Mesodermal cell (in vitro differentiated cells): ENCODE data around the gene RAP1A.

ENCODE experiments used
- H3K27ac ChIP-seq: 2 replicates; pipeline ENCODE4 v1.7.0; 2013; ENCODE audit warnings: mild to moderate bottlenecking, low read depth, low read length, moderate library complexity; ENCODE audit not compliant: severe bottlenecking
- H3K36me3 ChIP-seq: 2 replicates; pipeline ENCODE4 v1.7.1; 2013; ENCODE audit warnings: mild to moderate bottlenecking, low read length, moderate library complexity; ENCODE audit not compliant: control insufficient read depth, insufficient read depth
- H3K4me1 ChIP-seq: one replicate; pipeline ENCODE4 v1.7.1; 2013; ENCODE audit warnings: mild to moderate bottlenecking, low read length; ENCODE audit not compliant: insufficient read depth, control insufficient read depth, poor library complexity, severe bottlenecking
- H3K4me3 ChIP-seq: 2 replicates; pipeline ENCODE4 v1.7.0; 2013; ENCODE audit warnings: low read length, control low read depth, mild to moderate bottlenecking; ENCODE audit not compliant: insufficient read depth, poor library complexity, severe bottlenecking; ENCODE audit errors: extremely low read depth
- H3K9me3 ChIP-seq: 2 replicates; pipeline ENCODE4 v1.7.1; 2013; ENCODE audit warnings: mild to moderate bottlenecking, low read length, moderate library complexity; ENCODE audit not compliant: control insufficient read depth
- WGBS, 2 experiments: methylation state at CpG; one replicate each; pipeline ENCODE4 v1.1.5; 2013; ENCODE audit warnings: missing lambda C conversion rate in 2 of 2; ENCODE audit not compliant: insufficient coverage in 2 of 2; 5-methylcytosine and 5-hydroxymethylcytosine counted together

The RAP1A gene

DNA sequence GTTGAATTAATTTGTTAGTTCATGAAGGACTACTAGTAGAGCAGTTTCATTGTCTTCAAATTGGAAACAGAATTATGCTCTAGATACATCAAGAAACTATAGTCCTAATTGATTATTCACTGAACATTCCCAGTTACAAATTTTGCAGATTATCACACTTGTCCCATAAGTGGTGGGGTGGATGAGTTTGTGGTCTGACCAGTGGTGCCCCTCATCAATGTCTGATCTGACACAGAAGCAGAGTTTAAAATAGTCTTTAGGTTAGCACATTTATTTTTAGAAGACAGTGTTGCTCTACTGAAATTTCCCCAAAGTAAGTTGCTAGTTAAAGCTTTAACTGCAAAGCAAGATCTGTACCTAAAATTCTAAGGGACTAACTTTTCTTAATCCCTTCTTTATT, 76.7 kb downstream of the RAP1A start:
- Histone ChIP-seq H3K4me3 (no peak overlapping the region), H3K4me1 (no peaks in the 10 kb centered on the region), H3K27ac (no peak overlapping the region), H3K9me3 (no peaks in the 10 kb centered on the region), H3K36me3 (peaks cover 45% of the 10 kb centered on the region)

DNA sequence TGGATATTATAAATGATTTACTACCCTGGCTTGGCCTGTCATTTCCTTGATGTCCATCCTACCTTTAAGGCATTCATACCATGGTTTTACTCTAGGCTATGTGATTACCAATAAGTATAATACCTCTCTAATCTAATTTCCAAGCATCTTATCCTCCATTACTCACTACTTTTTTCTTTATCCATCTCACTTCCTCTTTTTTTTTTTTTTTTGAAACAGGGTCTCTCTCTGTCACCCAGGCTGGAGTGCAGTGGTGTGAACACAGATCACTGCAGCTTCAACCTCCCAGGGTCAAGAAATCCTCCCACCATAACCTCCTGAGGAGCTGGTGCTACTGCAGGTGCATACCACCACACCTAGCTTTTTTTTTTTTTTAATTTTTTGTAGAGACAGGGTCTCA, 79.7 kb downstream of the RAP1A start:
- H3K4me3 ChIP-seq, result no peak overlapping the region
- no peaks in the 10 kb centered on the region for H3K9me3 ChIP-seq
- peaks cover 56% of the 10 kb centered on the region for H3K36me3 ChIP-seq
- H3K4me1 ChIP-seq, result no peaks in the 10 kb centered on the region
- H3K27ac ChIP-seq, result no peak overlapping the region

- no peak overlapping the region for H3K4me3 ChIP-seq
- no peaks in the 10 kb centered on the region for H3K9me3 ChIP-seq
- peaks cover 62% of the 10 kb centered on the region for H3K36me3 ChIP-seq
- WGBS, 2 experiments, result 90 to 96% methylated on average over 3 of the region's 5 CpGs
- no peak overlapping the region for H3K27ac ChIP-seq
- H3K4me1 ChIP-seq, result no peaks in the 10 kb centered on the region
Measured at GRCh38 chr1:111702504-111703050, 83.0 kb downstream of the RAP1A start.

GRCh38 chr1:111704240-111704639, 84.7 kb downstream of the RAP1A start:
- no peak overlapping the region for H3K27ac ChIP-seq
- H3K36me3 ChIP-seq, result peaks cover 67% of the 10 kb centered on the region

DNA sequence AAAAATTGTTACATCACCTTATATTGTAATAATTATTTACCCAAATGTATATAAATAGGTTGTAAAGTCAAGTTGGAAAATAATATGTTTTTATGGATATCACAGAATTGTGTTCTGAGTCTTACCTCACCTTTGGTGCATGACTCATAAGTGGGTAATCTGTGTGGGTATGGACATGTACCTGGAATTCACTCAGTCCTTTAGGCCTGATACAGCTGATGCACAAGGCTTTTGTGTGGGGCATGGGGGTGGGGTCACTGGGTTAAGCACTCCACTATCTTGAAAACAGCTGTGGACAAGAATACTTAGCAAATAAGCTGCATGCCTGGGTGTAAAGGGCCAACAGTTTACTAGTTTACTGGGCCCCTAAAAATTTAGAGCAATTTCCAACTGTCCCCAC, 85.2 kb downstream of the RAP1A start:
- no peak overlapping the region for H3K4me3 ChIP-seq
- peaks cover 66% of the 10 kb centered on the region for H3K36me3 ChIP-seq
- no peak overlapping the region for H3K27ac ChIP-seq
- H3K4me1 ChIP-seq, result no peaks in the 10 kb centered on the region
- no peaks in the 10 kb centered on the region for H3K9me3 ChIP-seq

More at GRCh38 chr1:111704240-111704639, 84.7 kb downstream of the RAP1A start:
- Histone ChIP-seq H3K4me1 (no peaks in the 10 kb centered on the region), H3K4me3 (no peak overlapping the region), H3K9me3 (no peaks in the 10 kb centered on the region)
- 86 to 91% methylated on average over 2 of the region's 2 CpGs for WGBS, 2 experiments

DNA sequence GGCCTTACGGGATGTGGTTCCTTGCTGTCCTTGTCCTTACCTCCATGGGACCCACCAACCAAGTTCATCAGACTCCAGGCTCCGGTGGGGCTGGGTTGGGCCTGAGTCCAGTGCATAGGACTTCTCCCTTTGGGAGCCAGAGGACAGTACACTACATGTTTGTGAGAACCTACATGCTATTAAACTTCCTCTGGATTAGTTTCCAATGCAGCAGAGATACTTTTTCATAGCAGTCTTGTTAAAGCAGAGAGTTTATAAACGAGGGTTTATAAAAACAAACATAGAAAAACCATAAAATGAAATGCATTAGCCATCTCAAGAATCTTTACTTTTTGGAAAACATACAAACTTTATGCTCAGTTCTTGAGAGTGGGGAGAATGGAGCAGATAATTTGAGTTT, 86.3 kb downstream of the RAP1A start:
- H3K4me3 ChIP-seq, result no peak overlapping the region
- no peaks in the 10 kb centered on the region for H3K4me1 ChIP-seq
- H3K9me3 ChIP-seq, result no peaks in the 10 kb centered on the region
- 89% methylated on average over 2 of the region's 3 CpGs; no CpG with 5 or more reads in 1 of the 2 experiments for WGBS, 2 experiments
- no peak overlapping the region for H3K27ac ChIP-seq
- peaks cover 60% of the 10 kb centered on the region for H3K36me3 ChIP-seq

GRCh38 chr1:111706921-111707320, 87.3 kb downstream of the RAP1A start:
- Histone ChIP-seq H3K36me3 (peaks cover 58% of the 10 kb centered on the region), H3K27ac (no peak overlapping the region), H3K4me3 (no peak overlapping the region), H3K9me3 (no peaks in the 10 kb centered on the region), H3K4me1 (no peaks in the 10 kb centered on the region)
- WGBS, 2 experiments, result no CpG with 5 or more reads among the region's 2 CpGs

DNA sequence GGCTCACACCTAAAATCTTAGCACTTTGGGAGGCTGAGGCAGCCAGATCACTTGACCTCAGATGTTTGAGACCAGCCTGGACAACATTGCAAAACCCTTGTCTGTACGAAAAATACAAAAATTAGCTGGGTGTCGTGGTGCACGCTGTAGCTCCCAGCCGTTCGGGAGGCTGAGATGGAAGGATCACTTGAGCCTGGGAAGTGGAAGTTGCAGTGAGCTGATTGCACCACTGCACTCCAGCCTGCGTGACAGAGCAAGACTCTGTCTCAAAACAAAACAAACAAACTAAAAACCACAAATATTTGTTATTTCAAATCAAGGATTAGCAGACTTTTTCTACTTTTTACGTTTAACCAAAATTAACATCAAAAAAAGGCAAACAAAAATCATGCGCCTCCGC, 88.3 kb downstream of the RAP1A start:
- 74 to 93% methylated on average over 5 of the region's 9 CpGs for WGBS, 2 experiments
- Histone ChIP-seq H3K27ac (no peak overlapping the region), H3K36me3 (peaks cover 53% of the 10 kb centered on the region), H3K4me1 (no peaks in the 10 kb centered on the region), H3K4me3 (no peak overlapping the region), H3K9me3 (no peaks in the 10 kb centered on the region)

DNA sequence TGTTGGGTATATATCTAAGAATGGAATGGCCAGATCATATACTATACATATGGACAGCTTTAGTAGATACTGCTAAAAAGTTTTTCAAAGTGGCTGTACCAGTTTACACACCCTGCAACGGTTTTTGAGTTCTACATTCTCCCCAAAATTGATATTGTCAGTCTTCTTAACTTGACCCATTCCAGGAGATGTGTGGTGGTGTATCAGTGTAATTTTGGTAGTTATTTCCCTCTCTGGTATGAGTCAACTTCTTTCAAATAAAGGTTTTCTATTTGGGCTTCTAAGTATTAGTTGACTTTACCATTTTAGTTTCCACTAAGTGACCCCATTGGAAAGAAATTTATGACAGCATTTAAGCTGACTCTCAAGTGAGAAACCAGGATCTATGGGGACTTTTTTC, 90.4 kb downstream of the RAP1A start:
- Histone ChIP-seq H3K9me3 (no peaks in the 10 kb centered on the region), H3K36me3 (peaks cover 40% of the 10 kb centered on the region), H3K4me3 (no peak overlapping the region), H3K4me1 (no peaks in the 10 kb centered on the region), H3K27ac (no peak overlapping the region)
- WGBS, 2 experiments, result no CpG with 5 or more reads among the region's 1 CpG

- 67% methylated on average over 1 of the region's 3 CpGs; no CpG with 5 or more reads in 1 of the 2 experiments for WGBS, 2 experiments
- H3K36me3 ChIP-seq, result peaks cover 10% of the 10 kb centered on the region
- no peaks in the 10 kb centered on the region for H3K4me1 ChIP-seq
- no peaks in the 10 kb centered on the region for H3K9me3 ChIP-seq
- H3K4me3 ChIP-seq, result no peak overlapping the region
- no peak overlapping the region for H3K27ac ChIP-seq
Measured at GRCh38 chr1:111716333-111716732, 96.7 kb downstream of the RAP1A start.

- Histone ChIP-seq H3K4me1 (no peaks in the 10 kb centered on the region), H3K36me3 (peaks cover 10% of the 10 kb centered on the region), H3K9me3 (no peaks in the 10 kb centered on the region), H3K4me3 (no peak overlapping the region), H3K27ac (no peak overlapping the region)
- WGBS, 2 experiments, result 94 to 100% methylated on average over 2 of the region's 2 CpGs
Measured at GRCh38 chr1:111717450-111717849, 97.9 kb downstream of the RAP1A start.
